GM12864 (cell line): Measurements from ENCODE around the gene NOTCH2.
"Not testable (repeated sequence)": the region's sequence is repeated elsewhere in the genome, so short reads cannot be mapped to it uniquely, and the experiment has no call there.

Source experiments
- DNase-seq: peaks from one replicate; pipeline ENCODE4 v3.0.0-alpha.2; 2011; ENCODE audit warnings: low read depth
- H3K4me3 ChIP-seq: 2 replicates; pipeline ENCODE4 v1.5.1; 2011; ENCODE audit warnings: mild to moderate bottlenecking, low read depth, low read length, control low read depth
- CTCF ChIP-seq: IDR thresholded peaks from 2 replicates; pipeline ENCODE4 v1.5.1; 2011; ENCODE audit warnings: low read depth, mild to moderate bottlenecking, moderate library complexity, low read length, control low read depth, inconsistent platforms; ENCODE audit errors: missing control alignments

The NOTCH2 gene

GRCh38 chr1:120090830-120091229, 21.4 kb upstream of the NOTCH2 start:
- not testable (repeated sequence) for H3K4me3 ChIP-seq, DNase-seq

- DNase-seq, H3K4me3 ChIP-seq: not testable (repeated sequence)
These were observed 18.5 kb upstream of the NOTCH2 start for GRCh38 chr1:120087959-120088358.

- not testable (repeated sequence) for DNase-seq, H3K4me3 ChIP-seq
These were observed 405 bp upstream of the NOTCH2 start for GRCh38 chr1:120069920-120070214.

- not testable (repeated sequence) for DNase-seq
- peak overlapping the region; percentile 51 for H3K4me3 ChIP-seq
These were observed 787 bp downstream of the NOTCH2 start for GRCh38 chr1:120068683-120069066.

- H3K4me3 ChIP-seq, DNase-seq: not testable (repeated sequence)
These were observed 21.3 kb downstream of the NOTCH2 start for GRCh38 chr1:120048208-120048607.

- not testable (repeated sequence) for DNase-seq, H3K4me3 ChIP-seq
These were observed 27.7 kb downstream of the NOTCH2 start for GRCh38 chr1:120041771-120042170.

- DNase-seq, H3K4me3 ChIP-seq: not testable (repeated sequence)
These were observed 37.2 kb downstream of the NOTCH2 start for GRCh38 chr1:120032253-120032652.

GRCh38 chr1:120023791-120024190, 45.7 kb downstream of the NOTCH2 start:
- DNase-seq: not testable (repeated sequence)

GRCh38 chr1:120014978-120015377, 54.5 kb downstream of the NOTCH2 start:
- not testable (repeated sequence) for DNase-seq, H3K4me3 ChIP-seq

More at GRCh38 chr1:120023791-120024190, 45.7 kb downstream of the NOTCH2 start:
- not testable (repeated sequence) for H3K4me3 ChIP-seq

- not testable (repeated sequence) for H3K4me3 ChIP-seq, DNase-seq
These were observed 61.1 kb downstream of the NOTCH2 start for GRCh38 chr1:120008320-120008719.

GRCh38 chr1:120007850-120008249, 61.6 kb downstream of the NOTCH2 start:
- not testable (repeated sequence) for DNase-seq, H3K4me3 ChIP-seq

- not testable (repeated sequence) for DNase-seq, H3K4me3 ChIP-seq
These were observed 68.4 kb downstream of the NOTCH2 start for GRCh38 chr1:120001035-120001434.

- DNase-seq, H3K4me3 ChIP-seq: not testable (repeated sequence)
These were observed 72.6 kb downstream of the NOTCH2 start for GRCh38 chr1:119996731-119997312.

- not testable (repeated sequence) for DNase-seq, H3K4me3 ChIP-seq
These were observed 73.5 kb downstream of the NOTCH2 start for GRCh38 chr1:119995975-119996374.

- H3K4me3 ChIP-seq: no peak overlapping the region
- DNase-seq: no peak
- TF ChIP-seq CTCF: no peak
These were observed 81.0 kb downstream of the NOTCH2 start for GRCh38 chr1:119988306-119989062.
